ENCODE data around the gene DDX49. TPM values are rescaled to one million over a fixed set of nuclear protein-coding genes. Genes with fewer than 3 reads are reported as not detected.
A peak's percentile ranks its signal among the peaks of the same experiment; 100 is the strongest.

Gene DDX49
- total RNA-seq, 3 donors from 2014 or later (not counting 1 experiment from before 2014, with no cell fraction given): 59.3 to 66.9 (median 62.9) TPM

DNA sequence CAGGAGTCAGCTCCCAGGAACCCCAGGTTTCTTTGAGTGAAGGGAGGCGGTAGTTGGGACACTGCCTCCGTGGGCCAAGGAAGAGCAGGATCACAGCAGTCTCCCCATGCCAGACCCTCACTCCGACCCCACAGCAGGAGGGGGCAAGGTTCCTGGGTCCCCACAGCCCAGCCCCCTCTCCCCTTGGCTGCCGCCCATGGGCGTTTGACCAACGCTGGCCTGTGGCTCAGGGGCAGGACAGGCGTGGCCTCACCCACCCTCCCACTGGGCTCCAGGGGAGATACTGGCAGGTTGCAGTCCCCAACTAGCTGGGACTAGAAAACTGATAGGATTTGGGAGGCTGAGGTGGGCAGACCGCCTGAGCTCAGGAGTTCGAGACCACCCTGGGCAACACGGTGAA is 9.5 kb upstream of the DDX49 start:
- ATAC-seq: no peak
- whole genome bisulfite sequencing (ENCODE audit: insufficient coverage): 95% methylated on average over 10 of the region's 10 CpGs
- Mint-ChIP-seq H3K27ac (no peak overlapping the region), H3K36me3 (no peaks in the 10 kb centered on the region), H3K9me3 (no peaks in the 10 kb centered on the region), H3K4me1 (peaks cover 2 to 15% of the 10 kb centered on the region in 2 donors), H3K27me3 (ENCODE audit: low read depth in 2 of 2) (no peaks in the 10 kb centered on the region), H3K4me3 (no peak overlapping the region)
- peaks cover 43% of the 10 kb centered on the region for H3K36me3 ChIP-seq (ENCODE audit: control insufficient read depth, insufficient read depth, low read length)
- no peak overlapping the region for H3K27ac ChIP-seq (ENCODE audit: low read length)
- no peak overlapping the region for H3K4me3 ChIP-seq (ENCODE audit: low read length)
- intact Hi-C loops (cut with micrococcal nuclease): no loop called here
- H3K4me1 ChIP-seq (ENCODE audit: control insufficient read depth, insufficient read depth, low read length): peaks cover 4% of the 10 kb centered on the region
- TF ChIP-seq, protein P1, sequence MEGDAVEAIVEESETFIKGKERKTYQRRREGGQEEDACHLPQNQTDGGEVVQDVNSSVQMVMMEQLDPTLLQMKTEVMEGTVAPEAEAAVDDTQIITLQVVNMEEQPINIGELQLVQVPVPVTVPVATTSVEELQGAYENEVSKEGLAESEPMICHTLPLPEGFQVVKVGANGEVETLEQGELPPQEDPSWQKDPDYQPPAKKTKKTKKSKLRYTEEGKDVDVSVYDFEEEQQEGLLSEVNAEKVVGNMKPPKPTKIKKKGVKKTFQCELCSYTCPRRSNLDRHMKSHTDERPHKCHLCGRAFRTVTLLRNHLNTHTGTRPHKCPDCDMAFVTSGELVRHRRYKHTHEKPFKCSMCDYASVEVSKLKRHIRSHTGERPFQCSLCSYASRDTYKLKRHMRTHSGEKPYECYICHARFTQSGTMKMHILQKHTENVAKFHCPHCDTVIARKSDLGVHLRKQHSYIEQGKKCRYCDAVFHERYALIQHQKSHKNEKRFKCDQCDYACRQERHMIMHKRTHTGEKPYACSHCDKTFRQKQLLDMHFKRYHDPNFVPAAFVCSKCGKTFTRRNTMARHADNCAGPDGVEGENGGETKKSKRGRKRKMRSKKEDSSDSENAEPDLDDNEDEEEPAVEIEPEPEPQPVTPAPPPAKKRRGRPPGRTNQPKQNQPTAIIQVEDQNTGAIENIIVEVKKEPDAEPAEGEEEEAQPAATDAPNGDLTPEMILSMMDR (IDR thresholded peaks at IDR 0.05): no peak
- no peak for DNase-seq
- no peaks in the 10 kb centered on the region for H3K9me3 ChIP-seq (ENCODE audit: control insufficient read depth, insufficient read depth, low read length)
- no peaks in the 10 kb centered on the region for H3K27me3 ChIP-seq (ENCODE audit: control insufficient read depth, insufficient read depth, low read length)

DNA sequence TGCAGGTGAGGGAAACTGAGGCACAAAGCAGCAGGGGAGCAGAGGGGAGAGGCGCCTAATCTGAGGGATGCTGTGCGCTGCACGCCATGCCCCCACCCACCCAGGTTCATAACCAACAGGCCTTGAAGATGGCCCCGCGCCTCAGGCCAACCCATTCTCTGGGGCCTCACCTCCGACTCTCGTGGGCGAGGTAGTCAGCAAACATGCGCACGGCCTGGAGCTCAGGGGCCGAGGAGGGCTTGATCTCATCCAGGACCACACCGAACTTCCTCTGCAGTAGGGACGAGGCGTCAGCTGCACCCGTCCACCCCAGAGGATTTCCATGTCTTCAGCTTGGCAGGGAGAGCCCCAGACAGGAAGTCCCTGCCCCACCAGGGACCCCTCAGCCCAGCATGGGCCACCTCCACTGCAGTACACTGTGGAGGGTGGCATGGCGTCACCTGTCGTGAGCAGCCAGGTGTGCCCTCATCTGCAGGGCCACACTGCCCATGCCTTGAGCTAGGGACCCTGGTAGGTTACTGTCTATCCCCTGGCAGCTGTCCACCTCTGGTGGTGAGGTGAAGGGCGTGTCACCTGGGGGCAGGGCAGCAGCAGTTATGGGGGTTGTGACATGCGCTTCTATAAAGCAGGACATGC is 8.6 kb upstream of the DDX49 start:
- 98% methylated on average over 19 of the region's 19 CpGs for WGBS (ENCODE audit: insufficient coverage)
- no peak overlapping the region for H3K4me3 Mint-ChIP-seq
- H3K9me3 Mint-ChIP-seq: no peaks in the 10 kb centered on the region
- ATAC-seq (no peak), DNase-seq (no peak)
- no peak overlapping the region for H3K27ac Mint-ChIP-seq
- H3K27me3 ChIP-seq (ENCODE audit: control insufficient read depth, insufficient read depth, low read length): no peaks in the 10 kb centered on the region
- intact Hi-C loops (cut with micrococcal nuclease): no loop called here
- TF ChIP-seq, protein P1 (IDR thresholded peaks at IDR 0.05): no peak
- no peak overlapping the region for H3K4me3 ChIP-seq (ENCODE audit: low read length)
- peaks cover 5 to 21% of the 10 kb centered on the region in 2 donors for H3K4me1 Mint-ChIP-seq
- no peaks in the 10 kb centered on the region for H3K27me3 Mint-ChIP-seq (ENCODE audit: low read depth in 2 of 2)
- H3K9me3 ChIP-seq (ENCODE audit: control insufficient read depth, insufficient read depth, low read length): no peaks in the 10 kb centered on the region
- H3K4me1 ChIP-seq (ENCODE audit: control insufficient read depth, insufficient read depth, low read length): peaks cover 12% of the 10 kb centered on the region
- no peaks in the 10 kb centered on the region for H3K36me3 Mint-ChIP-seq
- no peak overlapping the region for H3K27ac ChIP-seq (ENCODE audit: low read length)
- H3K36me3 ChIP-seq (ENCODE audit: control insufficient read depth, insufficient read depth, low read length): peaks cover 49% of the 10 kb centered on the region

DNA sequence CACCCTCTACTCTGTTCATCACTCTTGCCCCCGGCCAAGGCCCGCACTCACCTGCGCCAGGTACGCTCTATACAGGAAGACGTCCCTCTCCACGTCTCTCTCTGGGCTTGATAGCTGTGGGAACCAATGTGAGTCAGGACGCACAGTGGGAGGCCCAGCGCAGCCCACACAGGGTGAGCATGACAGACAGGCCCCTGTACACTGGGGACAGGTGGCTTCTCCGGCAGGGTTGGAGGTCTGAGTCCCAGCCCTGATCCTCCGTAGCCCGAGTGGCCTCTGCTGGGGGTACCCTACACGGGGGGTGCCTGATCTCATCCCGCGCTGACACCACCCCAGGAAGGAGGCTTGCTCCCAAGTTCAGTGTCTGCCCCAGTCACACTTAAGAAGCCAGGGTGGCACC is 6.6 kb upstream of the DDX49 start:
- no peaks in the 10 kb centered on the region for H3K36me3 Mint-ChIP-seq
- H3K9me3 Mint-ChIP-seq: no peaks in the 10 kb centered on the region
- H3K4me3 Mint-ChIP-seq: no peak overlapping the region
- Histone ChIP-seq H3K9me3 (ENCODE audit: control insufficient read depth, insufficient read depth, low read length) (no peaks in the 10 kb centered on the region), H3K27ac (ENCODE audit: low read length) (no peak overlapping the region), H3K36me3 (ENCODE audit: control insufficient read depth, insufficient read depth, low read length) (peaks cover 36% of the 10 kb centered on the region), H3K4me3 (ENCODE audit: low read length) (no peak overlapping the region), H3K4me1 (ENCODE audit: control insufficient read depth, insufficient read depth, low read length) (peaks cover 17% of the 10 kb centered on the region), H3K27me3 (ENCODE audit: control insufficient read depth, insufficient read depth, low read length) (no peaks in the 10 kb centered on the region)
- DNase-seq (no peak), ATAC-seq (no peak)
- H3K27ac Mint-ChIP-seq: peak overlapping the region in 1 of 2 donors; percentile 14
- TF ChIP-seq, protein P1 (IDR thresholded peaks at IDR 0.05): no peak
- intact Hi-C loops (cut with micrococcal nuclease): no loop called here
- H3K4me1 Mint-ChIP-seq: peaks cover 14 to 31% of the 10 kb centered on the region in 2 donors
- 97% methylated on average over 14 of the region's 14 CpGs for WGBS (ENCODE audit: insufficient coverage)
- no peaks in the 10 kb centered on the region for H3K27me3 Mint-ChIP-seq (ENCODE audit: low read depth in 2 of 2)

DNA sequence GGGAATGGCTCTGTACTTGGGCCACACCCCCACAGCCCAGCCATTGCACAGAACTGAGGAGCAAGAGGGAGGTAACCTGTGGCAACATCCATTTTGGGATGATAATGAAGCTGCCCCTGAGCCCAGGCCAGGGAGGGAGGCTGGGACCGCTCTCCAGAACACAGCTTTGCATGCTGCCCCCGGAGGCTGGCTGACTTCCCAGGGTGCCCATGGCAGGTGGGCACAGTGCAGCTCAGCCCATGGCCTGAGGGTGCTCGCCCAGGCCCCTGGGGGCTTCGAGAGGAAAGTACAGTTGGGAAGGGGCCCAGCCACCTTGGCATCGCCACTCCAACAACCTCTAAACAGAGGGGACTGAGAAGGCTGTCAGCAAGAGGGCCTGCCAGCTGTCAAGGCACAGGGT is 6.0 kb upstream of the DDX49 start:
- peaks cover 17 to 35% of the 10 kb centered on the region in 2 donors for H3K4me1 Mint-ChIP-seq
- ATAC-seq (no peak), DNase-seq (no peak)
- peaks cover 22% of the 10 kb centered on the region for H3K4me1 ChIP-seq (ENCODE audit: control insufficient read depth, insufficient read depth, low read length)
- intact Hi-C loops (cut with micrococcal nuclease): no loop called here
- H3K4me3 Mint-ChIP-seq: no peak overlapping the region
- H3K36me3 ChIP-seq (ENCODE audit: control insufficient read depth, insufficient read depth, low read length): peaks cover 35% of the 10 kb centered on the region
- no peak overlapping the region for H3K4me3 ChIP-seq (ENCODE audit: low read length)
- H3K9me3 ChIP-seq (ENCODE audit: control insufficient read depth, insufficient read depth, low read length): no peaks in the 10 kb centered on the region
- TF ChIP-seq, protein P1 (IDR thresholded peaks at IDR 0.05): no peak
- H3K27ac ChIP-seq (ENCODE audit: low read length): no peak overlapping the region
- H3K36me3 Mint-ChIP-seq: no peaks in the 10 kb centered on the region
- no peaks in the 10 kb centered on the region for H3K27me3 ChIP-seq (ENCODE audit: control insufficient read depth, insufficient read depth, low read length)
- H3K27me3 Mint-ChIP-seq (ENCODE audit: low read depth in 2 of 2): no peaks in the 10 kb centered on the region
- WGBS (ENCODE audit: insufficient coverage): 94% methylated on average over 5 of the region's 5 CpGs
- no peaks in the 10 kb centered on the region for H3K9me3 Mint-ChIP-seq
- peak overlapping the region in 1 of 2 donors; percentile 14 for H3K27ac Mint-ChIP-seq

All from natural killer cell (primary cell).